ENCODE data around the gene SCN1A.
"Not testable (repeated sequence)": the region's sequence is repeated elsewhere in the genome, so short reads cannot be mapped to it uniquely, and the experiment has no call there.

The SCN1A gene

GRCh38 chr2:166081131-166081632 is 46.6 kb downstream of the SCN1A start:
- DNase-seq = no peak

DNA sequence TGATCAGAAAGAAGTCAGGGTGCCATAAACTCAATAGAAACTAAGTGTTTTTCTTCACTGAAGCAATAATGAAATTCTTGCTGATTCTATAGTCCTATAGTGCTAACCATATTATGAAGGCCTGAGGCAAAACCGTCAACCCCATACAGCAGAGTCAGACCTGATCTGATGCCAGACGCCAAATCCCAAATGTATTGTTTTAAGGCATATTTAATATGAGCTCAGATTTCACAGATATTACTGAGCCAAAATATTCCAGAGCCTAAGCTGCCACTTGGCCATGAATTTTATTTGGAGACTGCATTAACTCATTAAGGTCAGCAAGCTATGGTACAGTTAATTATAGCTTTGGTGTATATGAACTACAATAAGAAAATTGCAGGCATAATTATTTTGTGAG is 53.4 kb downstream of the SCN1A start:
- no peak for DNase-seq

DNA sequence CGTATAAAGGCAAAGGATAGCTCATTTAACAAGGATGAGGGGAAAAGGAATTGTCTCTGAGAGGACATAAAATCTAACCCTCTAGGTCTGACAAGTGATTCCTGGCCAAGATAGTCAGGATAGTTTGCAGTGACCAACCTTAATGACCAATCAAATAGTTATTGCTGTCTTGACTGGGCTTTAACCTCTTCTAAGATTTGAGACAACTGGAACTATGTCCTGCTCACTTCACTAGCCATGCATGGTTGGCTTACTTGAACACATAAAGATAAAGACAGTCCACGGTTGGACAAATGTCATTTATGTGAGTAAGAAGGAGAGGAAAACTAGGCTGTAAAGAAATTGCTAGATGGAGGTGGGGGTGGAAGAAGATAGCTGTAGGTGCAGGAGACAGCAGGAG is 53.8 kb downstream of the SCN1A start:
- no peak for DNase-seq

GRCh38 chr2:166070231-166070630 is 57.6 kb downstream of the SCN1A start:
- no peak for DNase-seq

DNA sequence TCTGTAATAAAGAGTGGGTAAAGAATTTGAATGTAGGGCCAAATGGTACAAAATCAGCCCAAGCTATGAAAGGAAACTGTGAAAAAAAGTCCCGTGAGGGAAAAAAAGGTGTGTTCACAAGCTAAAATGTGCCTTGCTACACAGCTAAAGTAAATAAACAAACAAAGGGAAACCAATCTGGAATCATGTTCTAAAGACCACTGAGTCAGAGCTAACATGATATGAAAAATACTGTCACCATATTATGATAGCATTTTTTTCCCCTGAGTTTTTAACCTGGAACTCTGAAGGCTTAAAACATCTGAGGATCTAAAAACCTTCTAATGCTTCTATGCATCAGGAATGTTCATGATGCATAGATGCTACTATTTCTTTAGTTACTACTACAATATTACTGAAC is 58.8 kb downstream of the SCN1A start:
- DNase-seq = no peak

DNA sequence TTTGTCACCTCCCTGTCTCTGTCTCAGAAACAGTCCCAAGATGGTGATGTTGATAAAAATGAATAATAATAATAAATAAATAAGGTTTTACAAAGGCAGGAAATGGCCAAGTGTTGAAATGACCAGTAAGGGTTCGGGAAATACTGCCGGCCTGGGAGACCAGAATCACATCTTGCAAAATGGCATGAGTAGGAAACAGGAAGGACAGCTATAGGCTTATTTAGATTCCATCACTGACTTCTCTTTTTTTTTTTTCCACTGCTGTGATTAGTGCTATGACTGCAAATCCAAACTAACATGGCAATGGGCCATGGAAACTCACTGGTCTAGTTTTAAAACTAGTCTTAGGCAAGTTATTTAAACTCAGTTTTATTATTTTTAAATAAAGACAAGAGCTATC is 60.6 kb downstream of the SCN1A start:
- no peak for DNase-seq

DNA sequence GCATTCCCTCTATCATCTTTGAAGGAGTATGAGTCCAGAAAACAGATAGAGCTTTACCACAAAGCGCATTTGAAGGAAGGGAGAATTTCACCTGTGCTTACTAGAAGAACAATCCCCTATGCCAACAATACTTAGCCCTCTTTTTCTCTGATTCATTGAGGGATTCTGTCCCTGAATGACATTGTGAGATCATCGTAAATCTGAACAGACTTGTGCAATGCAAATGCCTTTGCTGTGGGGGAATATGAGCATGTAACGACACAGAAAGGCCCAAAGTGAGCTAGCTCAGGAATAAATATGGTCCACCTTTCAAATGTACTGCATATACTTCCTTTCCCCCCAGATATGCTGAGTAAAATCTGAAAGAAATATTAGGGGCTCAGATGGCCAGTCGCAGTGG is 67.6 kb downstream of the SCN1A start:
- no peak for DNase-seq

DNA sequence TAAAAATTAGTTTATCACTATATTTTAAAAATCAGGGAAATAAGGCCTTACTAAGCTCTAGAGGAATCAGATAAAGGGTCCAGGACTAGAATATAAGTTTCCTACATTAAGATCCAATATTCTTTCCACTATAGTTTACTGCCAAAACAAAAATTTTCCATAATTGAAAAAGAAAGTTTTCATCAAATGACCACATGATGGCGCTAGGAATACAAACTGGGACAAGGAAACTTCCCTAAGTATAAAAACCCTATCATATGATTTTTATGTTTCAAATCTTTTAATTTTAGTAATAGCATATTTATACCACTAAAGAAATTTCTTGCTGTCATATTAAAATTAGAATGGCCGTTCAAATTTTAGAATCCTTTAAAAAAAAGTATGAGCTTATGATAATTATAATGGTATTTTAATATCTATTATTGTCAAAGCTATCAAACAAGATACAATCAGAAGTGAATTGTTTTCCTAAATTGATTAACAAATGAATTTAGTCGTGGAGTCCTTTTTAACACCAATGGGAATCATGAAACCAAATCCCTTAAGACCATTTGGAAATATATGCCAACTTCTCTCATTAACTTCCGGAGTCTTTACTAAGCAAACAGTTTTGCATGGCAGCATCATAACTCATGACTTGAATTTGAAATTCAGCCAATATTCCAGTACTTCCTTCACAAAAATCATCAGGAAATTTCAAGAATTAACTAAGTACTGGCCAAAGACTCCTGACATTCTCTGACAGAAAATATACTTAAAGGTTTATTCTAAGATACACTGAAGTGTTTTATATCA is 70.3 kb downstream of the SCN1A start:
- no peak for DNase-seq

DNA sequence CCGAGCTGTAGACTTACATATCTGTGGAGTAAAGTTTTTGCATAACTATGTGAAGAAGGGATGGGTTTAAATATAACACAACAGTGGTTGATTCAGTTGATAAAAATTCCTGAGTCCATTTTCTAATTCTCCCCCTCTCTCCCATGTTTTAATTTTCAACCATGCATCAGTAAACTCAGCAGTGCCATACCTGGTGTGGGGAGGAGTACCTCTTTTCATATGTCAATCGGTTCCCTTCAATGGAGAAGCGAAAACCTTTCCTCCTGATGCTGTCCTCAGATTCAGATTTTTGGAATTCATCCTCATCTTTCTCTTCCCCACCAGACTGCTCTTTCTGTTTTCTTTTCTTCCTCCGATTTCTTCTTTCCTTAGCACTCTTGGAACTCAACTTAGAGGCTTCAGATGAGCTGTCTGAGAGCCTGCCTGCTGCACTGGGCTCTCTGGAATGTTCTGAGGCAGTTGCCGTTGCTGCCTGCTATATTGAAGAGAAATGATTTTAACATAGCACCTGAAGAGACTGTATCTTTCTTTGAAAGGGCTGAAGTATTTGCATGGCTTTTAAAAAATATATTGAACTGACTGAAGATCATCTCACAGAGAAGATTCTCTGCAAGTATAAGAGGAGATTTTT is 82.9 kb downstream of the SCN1A start:
- DNase-seq = no peak

DNA sequence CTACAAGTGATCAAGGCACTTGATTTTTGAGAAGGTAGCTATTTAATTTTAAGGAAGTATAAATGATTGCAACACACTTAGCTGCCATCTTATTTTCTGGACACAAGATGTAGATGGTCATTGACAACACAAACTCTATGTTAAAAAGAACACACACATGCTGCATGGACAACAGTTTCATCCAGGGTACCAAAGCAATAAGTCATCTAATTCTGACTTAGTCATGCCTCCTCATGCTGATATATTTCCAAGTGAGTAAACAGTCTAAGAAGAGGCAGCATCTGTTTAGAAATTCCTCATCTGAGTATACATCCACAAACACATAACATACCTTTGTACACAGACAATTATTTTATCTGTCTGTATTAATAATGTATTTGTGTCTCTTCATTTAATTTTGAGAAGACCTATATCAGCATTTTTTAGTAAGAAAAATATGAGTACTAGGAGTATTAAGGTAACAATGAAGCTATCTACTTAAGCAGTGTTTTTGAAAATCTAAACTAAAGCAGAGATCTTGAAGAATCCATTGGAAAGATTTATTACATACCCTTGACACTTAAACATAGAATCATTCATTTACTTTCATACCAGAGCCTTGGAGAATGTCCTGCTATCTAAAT is 84.9 kb downstream of the SCN1A start:
- no peak for DNase-seq

DNA sequence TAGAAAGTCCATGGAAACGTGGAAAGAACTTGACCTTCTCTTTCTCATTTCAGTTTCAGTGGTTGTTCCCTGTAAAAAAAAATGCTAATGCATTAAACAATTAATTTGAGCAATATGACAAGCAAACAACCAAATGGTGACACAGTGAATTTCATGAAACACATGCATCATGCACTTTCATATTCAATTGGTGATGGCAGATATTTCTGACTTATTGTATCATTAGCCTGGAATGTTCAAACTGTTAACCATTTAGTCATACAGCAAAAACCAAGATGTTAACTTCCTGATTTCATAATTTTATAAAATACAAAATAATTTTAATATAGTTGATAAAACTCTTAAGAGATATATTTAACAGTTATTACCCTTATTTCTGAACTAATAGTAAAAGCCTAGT is 85.5 kb downstream of the SCN1A start:
- no peak for DNase-seq

- no peak for DNase-seq
Observed at GRCh38 chr2:166041613-166042012, 86.2 kb downstream of the SCN1A start.

- no peak for DNase-seq
Observed at GRCh38 chr2:166032361-166032760, 95.5 kb downstream of the SCN1A start.

- DNase-seq = no peak
Observed at GRCh38 chr2:166031054-166031453, 96.8 kb downstream of the SCN1A start.

GRCh38 chr2:166025313-166025712 is 102.5 kb downstream of the SCN1A start:
- no peak for DNase-seq

DNA sequence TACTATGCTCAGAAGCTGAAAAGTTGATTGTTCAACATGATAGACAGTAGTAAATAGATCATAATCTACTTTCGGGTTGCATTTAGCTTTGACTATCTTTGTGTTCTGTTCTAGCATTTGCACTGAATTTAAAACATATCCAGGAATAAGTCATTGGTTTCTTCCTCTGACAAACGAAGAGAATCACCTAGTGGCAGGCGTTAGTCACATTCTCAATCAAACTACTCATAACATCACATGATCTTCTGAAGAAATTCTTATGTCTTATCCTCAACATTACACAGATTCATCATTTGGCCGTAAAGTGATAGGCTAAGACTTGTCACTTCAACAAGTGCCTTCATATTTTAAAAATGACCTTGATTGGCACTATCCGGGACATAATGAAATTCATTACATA is 110.6 kb downstream of the SCN1A start:
- DNase-seq = no peak

GRCh38 chr2:166013878-166014277 is 113.9 kb downstream of the SCN1A start:
- no peak for DNase-seq

DNA sequence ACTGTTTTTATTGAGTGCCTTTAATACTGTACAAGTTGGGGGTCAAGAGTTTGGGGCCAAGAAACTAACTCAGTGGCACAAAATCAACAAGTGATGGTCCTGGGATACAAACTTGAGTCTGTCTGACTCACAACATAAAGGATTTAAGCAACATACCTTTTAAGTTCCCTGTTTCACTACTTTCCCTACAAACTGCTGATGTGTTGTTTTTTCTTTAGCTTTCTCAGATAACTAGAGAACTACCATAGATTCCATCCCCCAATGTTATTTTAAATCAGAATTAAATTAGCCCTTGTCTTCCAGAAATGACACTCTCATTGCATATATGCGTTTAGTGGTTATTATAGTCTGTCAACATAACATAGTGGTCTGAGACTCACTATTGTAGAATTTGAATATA is 116.2 kb downstream of the SCN1A start:
- no peak for DNase-seq

DNA sequence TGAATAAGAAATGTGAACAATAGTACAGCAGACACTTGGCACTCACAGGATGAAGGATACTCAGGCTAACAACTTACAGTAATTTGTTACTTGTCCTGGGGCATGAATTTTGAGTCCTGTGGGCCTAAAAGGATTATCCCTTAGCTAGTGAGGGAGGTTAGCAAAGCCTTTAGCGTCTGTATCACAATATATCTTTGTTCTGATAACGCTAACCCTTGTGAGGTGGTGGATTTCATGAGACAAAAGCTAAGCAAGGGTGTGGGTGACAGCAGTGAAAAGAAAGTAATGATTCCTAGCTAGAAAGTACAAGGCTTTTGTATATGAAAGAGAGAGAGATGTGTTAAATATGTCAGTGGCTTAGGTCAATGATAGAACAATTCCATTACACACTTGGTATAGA is 127.4 kb downstream of the SCN1A start:
- DNase-seq = no peak

GRCh38 chr2:165990846-165991245 is 137.0 kb downstream of the SCN1A start:
- DNase-seq = no peak

GRCh38 chr2:165989851-165990250 is 138.0 kb downstream of the SCN1A start:
- no peak for DNase-seq

DNA sequence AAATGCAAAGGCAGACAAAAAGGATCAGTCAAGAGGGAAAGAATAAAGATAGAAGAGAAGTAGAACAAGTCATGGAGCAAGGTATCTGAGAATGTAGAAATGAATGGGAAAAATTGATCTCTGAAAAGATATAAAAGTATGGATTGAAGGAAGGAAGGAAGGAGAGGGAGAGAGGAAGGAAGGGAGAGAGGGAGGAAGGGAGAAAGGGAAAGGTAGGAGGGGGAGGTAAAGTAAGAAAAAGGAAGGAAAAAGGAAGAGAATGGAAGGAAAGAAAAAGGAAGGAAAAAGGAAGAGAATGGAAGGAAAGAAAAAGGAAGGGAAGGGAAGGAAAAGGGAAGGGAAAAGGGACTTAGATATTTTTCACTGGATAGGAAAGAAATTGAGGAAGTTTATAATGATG is 142.7 kb downstream of the SCN1A start:
- DNase-seq = no peak

GRCh38 chr2:165972161-165972560 is 155.7 kb downstream of the SCN1A start:
- not testable (repeated sequence) for DNase-seq

GRCh38 chr2:165970663-165971062 is 157.2 kb downstream of the SCN1A start:
- no peak for DNase-seq
